ENCODE data around the gene NKX6-2. TPM values are rescaled to one million over a fixed set of nuclear protein-coding genes. Genes with fewer than 3 reads are reported as not detected.
"Not testable (repeated sequence)": the region's sequence is repeated elsewhere in the genome, so short reads cannot be mapped to it uniquely, and the experiment has no call there.

NKX6-2 gene
- total RNA-seq, 1 donor from 2014 or later = 2.6 TPM

DNA sequence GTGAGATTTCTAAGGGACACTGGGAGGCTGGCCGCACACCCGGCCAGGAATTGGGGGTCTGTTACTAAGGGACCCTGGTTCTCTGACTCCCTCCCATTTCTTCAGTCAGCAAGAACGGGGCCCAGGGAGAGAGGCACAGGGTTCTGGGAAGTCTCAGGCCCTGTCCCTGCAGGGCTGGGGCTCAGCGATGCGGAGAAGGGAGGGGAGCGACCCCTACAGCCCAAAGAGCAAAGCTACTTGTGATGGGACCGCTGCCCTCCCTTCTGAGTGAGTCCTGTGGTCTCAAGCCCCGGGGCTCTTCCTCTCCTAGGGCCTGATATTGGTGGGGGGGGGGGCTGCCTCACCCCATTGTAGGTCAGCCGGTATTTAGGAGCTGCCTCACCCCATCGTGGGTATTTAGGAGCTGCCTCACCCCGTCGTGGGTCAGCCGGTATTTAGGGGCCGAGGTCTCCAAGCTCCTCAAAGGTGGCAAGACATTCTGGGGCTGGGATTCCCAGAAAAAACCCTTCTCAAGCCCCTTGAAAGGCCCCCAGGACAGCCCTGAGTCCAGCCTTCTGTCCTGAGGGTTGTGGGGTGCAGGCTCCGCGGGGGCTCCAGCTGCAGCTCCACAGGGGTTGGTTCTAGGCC lies 16.9 kb upstream of the NKX6-2 start:
- no peaks in the 10 kb centered on the region for H3K36me3 ChIP-seq (ENCODE audit: control insufficient read depth, insufficient read depth, low read length)
- TF ChIP-seq, protein P1, sequence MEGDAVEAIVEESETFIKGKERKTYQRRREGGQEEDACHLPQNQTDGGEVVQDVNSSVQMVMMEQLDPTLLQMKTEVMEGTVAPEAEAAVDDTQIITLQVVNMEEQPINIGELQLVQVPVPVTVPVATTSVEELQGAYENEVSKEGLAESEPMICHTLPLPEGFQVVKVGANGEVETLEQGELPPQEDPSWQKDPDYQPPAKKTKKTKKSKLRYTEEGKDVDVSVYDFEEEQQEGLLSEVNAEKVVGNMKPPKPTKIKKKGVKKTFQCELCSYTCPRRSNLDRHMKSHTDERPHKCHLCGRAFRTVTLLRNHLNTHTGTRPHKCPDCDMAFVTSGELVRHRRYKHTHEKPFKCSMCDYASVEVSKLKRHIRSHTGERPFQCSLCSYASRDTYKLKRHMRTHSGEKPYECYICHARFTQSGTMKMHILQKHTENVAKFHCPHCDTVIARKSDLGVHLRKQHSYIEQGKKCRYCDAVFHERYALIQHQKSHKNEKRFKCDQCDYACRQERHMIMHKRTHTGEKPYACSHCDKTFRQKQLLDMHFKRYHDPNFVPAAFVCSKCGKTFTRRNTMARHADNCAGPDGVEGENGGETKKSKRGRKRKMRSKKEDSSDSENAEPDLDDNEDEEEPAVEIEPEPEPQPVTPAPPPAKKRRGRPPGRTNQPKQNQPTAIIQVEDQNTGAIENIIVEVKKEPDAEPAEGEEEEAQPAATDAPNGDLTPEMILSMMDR (IDR thresholded peaks at IDR 0.05; ENCODE audit: insufficient read depth, low read length, poor library complexity, severe bottlenecking) = no peak

DNA sequence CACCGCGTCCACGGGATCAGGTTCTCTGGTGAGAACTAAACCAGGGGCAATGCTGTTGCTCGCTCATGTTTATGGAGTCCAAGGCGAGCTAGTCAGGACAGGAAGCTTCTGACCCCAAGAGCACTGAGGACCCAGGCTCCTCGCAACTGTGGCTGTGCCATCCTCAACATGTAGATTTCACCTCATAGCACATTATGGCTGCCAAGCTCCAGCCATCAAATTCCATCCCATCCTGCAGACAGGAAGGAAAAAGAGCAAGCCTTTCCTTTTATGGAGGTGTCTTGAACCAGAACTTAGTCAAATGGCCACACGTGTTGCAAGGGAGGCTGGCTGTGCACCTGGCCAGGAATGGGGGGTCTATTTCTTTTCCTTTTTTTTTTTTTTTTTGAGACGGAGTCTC lies 16.1 kb upstream of the NKX6-2 start:
- no peaks in the 10 kb centered on the region for H3K36me3 ChIP-seq (ENCODE audit: control insufficient read depth, insufficient read depth, low read length)
- no peak for DNase-seq (ENCODE audit: low read depth)
- TF ChIP-seq, protein P1 (IDR thresholded peaks at IDR 0.05; ENCODE audit: insufficient read depth, low read length, poor library complexity, severe bottlenecking) = no peak
- peaks cover 18% of the 10 kb centered on the region for H3K27me3 ChIP-seq (ENCODE audit: control insufficient read depth, insufficient read depth, low read length)
- H3K4me3 ChIP-seq (ENCODE audit: low read depth, low read length) = no peak overlapping the region

More for the DNA sequence above, 16.9 kb upstream of the NKX6-2 start:
- Histone ChIP-seq H3K4me3 (ENCODE audit: low read depth, low read length) (no peak overlapping the region), H3K27me3 (ENCODE audit: control insufficient read depth, insufficient read depth, low read length) (peaks cover 14% of the 10 kb centered on the region)
- no peak for DNase-seq (ENCODE audit: low read depth)

DNA sequence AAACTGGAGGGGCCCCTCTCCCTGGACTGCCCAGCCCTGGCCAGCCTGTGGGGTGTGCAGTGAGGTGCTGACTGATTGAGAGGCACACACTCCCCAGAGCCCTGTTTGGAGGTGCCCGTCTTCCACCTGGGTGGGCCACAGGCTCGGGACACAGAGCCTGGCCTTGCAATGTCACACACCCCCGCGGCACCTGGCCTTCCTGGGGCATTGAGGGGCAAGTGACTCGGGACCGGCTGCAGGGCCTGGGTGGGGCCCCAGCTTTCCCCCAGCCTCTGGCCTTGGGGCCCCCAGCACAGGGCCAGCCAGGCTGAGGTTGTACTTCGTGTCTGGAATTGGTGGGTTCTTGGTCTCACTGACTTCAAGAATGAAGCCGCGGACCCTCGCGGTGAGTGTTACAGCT lies 13.9 kb upstream of the NKX6-2 start:
- TF ChIP-seq, protein P1 (IDR thresholded peaks at IDR 0.05; ENCODE audit: insufficient read depth, low read length, poor library complexity, severe bottlenecking) = no peak

DNA sequence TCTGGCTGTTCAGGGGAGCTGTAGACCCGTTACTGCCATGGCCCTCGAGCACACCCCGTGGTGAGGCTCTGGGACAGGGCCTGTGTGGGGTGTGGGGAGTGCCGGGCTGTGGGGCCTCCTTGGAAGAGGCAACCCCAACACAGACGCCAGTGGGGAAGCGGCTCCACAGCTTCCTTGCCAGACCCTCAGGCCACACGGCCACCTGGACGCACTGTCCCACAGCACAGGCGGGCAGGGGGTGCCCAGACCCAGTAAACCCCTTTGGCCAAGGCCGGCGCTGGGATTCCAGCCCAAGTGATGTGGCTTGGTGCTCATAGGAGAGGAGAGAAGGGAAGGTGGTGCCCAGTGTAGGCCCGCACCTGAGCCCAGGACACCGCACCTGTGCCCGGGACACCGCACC lies 12.9 kb upstream of the NKX6-2 start:
- Histone ChIP-seq H3K4me3 (ENCODE audit: low read depth, low read length) (no peak overlapping the region), H3K27me3 (ENCODE audit: control insufficient read depth, insufficient read depth, low read length) (peaks cover 30% of the 10 kb centered on the region), H3K36me3 (ENCODE audit: control insufficient read depth, insufficient read depth, low read length) (no peaks in the 10 kb centered on the region)
- TF ChIP-seq, protein P1 (IDR thresholded peaks at IDR 0.05; ENCODE audit: insufficient read depth, low read length, poor library complexity, severe bottlenecking) = no peak
- DNase-seq (ENCODE audit: low read depth) = no peak

More for the DNA sequence above, 13.9 kb upstream of the NKX6-2 start:
- Histone ChIP-seq H3K36me3 (ENCODE audit: control insufficient read depth, insufficient read depth, low read length) (no peaks in the 10 kb centered on the region), H3K27me3 (ENCODE audit: control insufficient read depth, insufficient read depth, low read length) (peaks cover 20% of the 10 kb centered on the region), H3K4me3 (ENCODE audit: low read depth, low read length) (no peak overlapping the region)
- no peak for DNase-seq (ENCODE audit: low read depth)

DNA sequence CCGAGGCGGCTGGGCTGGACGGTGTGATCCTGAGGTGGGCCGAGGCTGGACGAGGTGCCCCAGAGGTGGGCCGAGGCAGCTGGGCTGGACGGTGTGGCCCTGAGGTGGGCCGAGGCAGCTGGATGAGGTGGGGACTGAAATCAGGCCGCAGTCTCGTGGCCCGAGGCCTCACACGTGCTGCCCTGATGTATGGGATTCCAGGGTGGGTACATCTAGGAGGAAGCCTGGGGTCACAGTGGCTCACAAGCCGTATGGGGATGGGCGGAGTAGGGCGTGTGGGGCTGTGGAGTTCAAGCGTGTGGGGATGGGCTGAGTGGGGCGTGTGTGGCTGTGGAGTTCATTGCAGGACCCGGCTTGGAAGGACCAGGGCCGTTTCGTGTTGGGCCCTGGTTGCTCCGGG lies 12.5 kb upstream of the NKX6-2 start:
- H3K36me3 ChIP-seq (ENCODE audit: control insufficient read depth, insufficient read depth, low read length) = no peaks in the 10 kb centered on the region
- no peak overlapping the region for H3K4me3 ChIP-seq (ENCODE audit: low read depth, low read length)
- DNase-seq (ENCODE audit: low read depth) = no peak
- TF ChIP-seq, protein P1 (IDR thresholded peaks at IDR 0.05; ENCODE audit: insufficient read depth, low read length, poor library complexity, severe bottlenecking) = no peak
- peaks cover 34% of the 10 kb centered on the region for H3K27me3 ChIP-seq (ENCODE audit: control insufficient read depth, insufficient read depth, low read length)

DNA sequence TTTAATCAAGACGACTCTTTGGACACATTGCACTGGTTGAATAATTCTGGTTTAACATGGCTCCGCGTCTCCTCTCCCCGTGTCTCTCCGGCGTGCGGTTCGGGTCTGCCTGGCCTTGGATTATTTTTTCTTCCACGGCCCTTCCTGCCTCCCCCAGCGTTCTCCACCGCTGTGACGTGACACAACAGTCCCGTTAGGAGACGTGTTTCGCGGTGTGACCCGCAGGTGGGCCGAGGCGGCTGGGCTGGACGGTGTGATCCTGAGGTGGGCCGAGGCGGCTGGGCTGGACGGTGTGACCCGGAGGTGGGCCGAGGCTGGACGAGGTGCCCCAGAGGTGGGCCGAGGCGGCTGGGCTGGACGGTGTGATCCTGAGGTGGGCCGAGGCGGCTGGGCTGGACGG lies 12.0 kb upstream of the NKX6-2 start:
- peaks cover 39% of the 10 kb centered on the region for H3K27me3 ChIP-seq (ENCODE audit: control insufficient read depth, insufficient read depth, low read length)
- not testable (repeated sequence) for DNase-seq (ENCODE audit: low read depth); H3K4me3 ChIP-seq (ENCODE audit: low read depth, low read length); H3K36me3 ChIP-seq (ENCODE audit: control insufficient read depth, insufficient read depth, low read length)

All from kidney epithelial cell (primary cell).